IMR-90 (cell line): Measurements from ENCODE around the gene PCP4. TPM values are rescaled to one million over a fixed set of nuclear protein-coding genes. Genes with fewer than 3 reads are reported as not detected.

Experiments
- ATAC-seq: fragments of 200-7000 bp; cut with Tn5 transposase; 2 replicates; pipeline ENCODE4 v1.9.1; 2020; ENCODE audit warnings: low read depth, mild to moderate bottlenecking, moderate library complexity
- BruUV-seq: library from RNA; stranded (reverse); fragments of 400-500 nt; replicated peaks from 2 replicates; lab custom pipeline; 2021; lab: Mats Ljungman, UMichigan
- CTCF ChIA-PET: fragments of 300-600 bp; formaldehyde crosslinking; extraction: SDS; loops from one replicate; lab custom pipeline; 2021; ENCODE audit warnings: antibody characterized with exemption; lab: Yijun Ruan, JAX
- POLR2A ChIA-PET: fragments of 300-600 bp; sonication (Branson Sonifier 250); formaldehyde crosslinking; loops from one replicate; lab custom pipeline; 2022; ENCODE audit warnings: antibody characterized with exemption; ENCODE audit not compliant: unreplicated experiment; lab: Charles Lee
- DNase-seq: peaks from one replicate; pipeline ENCODE4 v3.0.0; 2013
- H2AFZ ChIP-seq: replicated peaks from 2 replicates; pipeline ENCODE3; 2013; ENCODE audit warnings: low read length, mild to moderate bottlenecking; ENCODE audit not compliant: poor library complexity
- H2AK5ac ChIP-seq: 2 replicates; pipeline ENCODE4 v1.6.1; 2013; ENCODE audit warnings: low read depth, low read length, inconsistent platforms
- H2AK9ac ChIP-seq: replicated peaks from 2 replicates; pipeline ENCODE3; 2013; ENCODE audit warnings: mild to moderate bottlenecking, low read depth, low read length, moderate library complexity; ENCODE audit not compliant: poor library complexity
- H2BK120ac ChIP-seq: 2 replicates; pipeline ENCODE4 v1.6.1; 2013; ENCODE audit warnings: low read depth, low read length, inconsistent platforms
- H2BK15ac ChIP-seq: 3 replicates; pipeline ENCODE4 v1.6.1; 2013; ENCODE audit warnings: low read depth, low read length, inconsistent platforms
- H2BK20ac ChIP-seq: 2 replicates; pipeline ENCODE4 v1.6.1; 2013; ENCODE audit warnings: low read depth, mild to moderate bottlenecking, inconsistent platforms, low read length, moderate library complexity
- H2BK5ac ChIP-seq: 2 replicates; pipeline ENCODE4 v1.6.1; 2013; ENCODE audit warnings: mild to moderate bottlenecking, low read depth, low read length, inconsistent platforms; ENCODE audit not compliant: poor library complexity, severe bottlenecking
- H3K14ac ChIP-seq: replicated peaks from 2 replicates; pipeline ENCODE4 v1.6.1; 2013; ENCODE audit warnings: low read depth, low read length, inconsistent platforms
- H3K18ac ChIP-seq: 2 replicates; pipeline ENCODE4 v1.6.1; 2013; ENCODE audit warnings: low read depth, low read length, control low read depth
- H3K23ac ChIP-seq: 2 replicates; pipeline ENCODE4 v1.6.1; 2013; ENCODE audit warnings: low read depth, low read length, inconsistent platforms
- H3K27ac ChIP-seq: 2 replicates; pipeline ENCODE4 v1.5.1; 2013; ENCODE audit warnings: mild to moderate bottlenecking, control low read depth, low read length; ENCODE audit not compliant: insufficient read depth
- H3K27me3 ChIP-seq: 2 replicates; pipeline ENCODE4 v1.6.1; 2013; ENCODE audit warnings: low read length; ENCODE audit not compliant: control insufficient read depth, insufficient read depth
- H3K36me3 ChIP-seq: 2 replicates; pipeline ENCODE4 v1.6.1; 2013; ENCODE audit warnings: low read length, mixed read lengths; ENCODE audit not compliant: control insufficient read depth, insufficient read depth
- H3K4ac ChIP-seq: 2 replicates; pipeline ENCODE4 v1.6.1; 2013; ENCODE audit warnings: low read depth, low read length, inconsistent platforms
- H3K4me1 ChIP-seq: 2 replicates; pipeline ENCODE4 v1.6.1; 2013; ENCODE audit warnings: low read length, mixed read lengths; ENCODE audit not compliant: control insufficient read depth, insufficient read depth
- H3K4me2 ChIP-seq: 2 replicates; pipeline ENCODE4 v1.6.1; 2013; ENCODE audit warnings: low read depth, mild to moderate bottlenecking, control low read depth, low read length, moderate library complexity
- H3K4me3 ChIP-seq: 2 replicates; pipeline ENCODE4 v1.5.1; 2013; ENCODE audit warnings: low read depth, mild to moderate bottlenecking, control low read depth, low read length, moderate library complexity; ENCODE audit not compliant: insufficient read depth
- H3K56ac ChIP-seq: 2 replicates; pipeline ENCODE4 v1.6.1; 2013; ENCODE audit warnings: low read length, inconsistent platforms; ENCODE audit not compliant: insufficient read depth; ENCODE audit errors: extremely low read depth
- H3K79me1 ChIP-seq, 2 experiments: 2 replicates each; pipeline ENCODE4 v1.6.1; 2013; ENCODE audit warnings: low read length in 2 of 2, inconsistent platforms in 1 of 2, low read depth in 1 of 2
- H3K9ac ChIP-seq: 2 replicates; pipeline ENCODE4 v1.6.1; 2013; ENCODE audit warnings: low read depth, low read length, control low read depth
- H3K9me1 ChIP-seq: 2 replicates; pipeline ENCODE4 v1.6.1; 2013; ENCODE audit warnings: low read length, inconsistent platforms; ENCODE audit not compliant: insufficient read depth
- H3K9me3 ChIP-seq: 2 replicates; pipeline ENCODE4 v1.6.1; 2013; ENCODE audit warnings: low read length; ENCODE audit not compliant: control insufficient read depth, insufficient read depth
- H4K20me1 ChIP-seq: 2 replicates; pipeline ENCODE4 v1.6.1; 2013; ENCODE audit warnings: low read length, inconsistent platforms; ENCODE audit not compliant: insufficient read depth
- H4K5ac ChIP-seq: 2 replicates; pipeline ENCODE4 v1.6.1; 2013; ENCODE audit warnings: mild to moderate bottlenecking, low read depth, low read length, control low read depth
- H4K8ac ChIP-seq, 2 experiments: 2 replicates each; pipeline ENCODE4 v1.6.1; 2013; ENCODE audit warnings: low read depth in 2 of 2, low read length in 2 of 2, control low read depth in 1 of 2, inconsistent platforms in 1 of 2
- H4K91ac ChIP-seq: 2 replicates; pipeline ENCODE4 v1.6.1; 2013; ENCODE audit warnings: low read depth, low read length, inconsistent platforms; ENCODE audit not compliant: insufficient read depth
- BHLHE40 ChIP-seq: fragments of 150-350 bp; IDR thresholded peaks from 2 replicates; pipeline ENCODE4 v1.6.1; 2016; ENCODE audit warnings: mild to moderate bottlenecking, low read depth, low read length
- CHD1 ChIP-seq: IDR thresholded peaks from 2 replicates; pipeline ENCODE4 v1.6.1; 2012; ENCODE audit warnings: low read depth, low read length, improper control_type of control experiment
- MAZ ChIP-seq: IDR thresholded peaks from 2 replicates; pipeline ENCODE4 v1.6.1; 2012; ENCODE audit warnings: low read depth, mild to moderate bottlenecking, low read length, improper control_type of control experiment, moderate library complexity, borderline replicate concordance
- MXI1 ChIP-seq: IDR thresholded peaks from 2 replicates; pipeline ENCODE4 v1.6.1; 2012; ENCODE audit warnings: low read depth, mild to moderate bottlenecking, low read length, moderate library complexity, borderline replicate concordance
- RAD21 ChIP-seq: IDR thresholded peaks from 2 replicates; pipeline ENCODE4 v1.6.1; 2012; ENCODE audit warnings: low read length, improper control_type of control experiment
- RCOR1 ChIP-seq: IDR thresholded peaks from 2 replicates; pipeline ENCODE4 v1.6.1; 2012; ENCODE audit warnings: mild to moderate bottlenecking, low read length, improper control_type of control experiment; ENCODE audit not compliant: insufficient replicate concordance
- WGBS, 2 experiments: methylation state at CpG; one replicate each; pipeline versions ENCODE4 v1.1.5 to v1.1.7; 2013; ENCODE audit warnings: missing lambda C conversion rate in 2 of 2; ENCODE audit not compliant: insufficient read length in 1 of 2; ENCODE audit errors: extremely low coverage in 2 of 2; 5-methylcytosine and 5-hydroxymethylcytosine counted together
- dilution Hi-C: fragments of 300-500 bp; cut with HindIII; formaldehyde crosslinking; loops from one replicate; pipeline ENCODE4 v1.14.3; 2018; ENCODE audit warnings: low sequenced_read_pairs; ENCODE audit not compliant: unreplicated experiment
- in situ Hi-C: fragments of 300-500 bp; cut with MboI; formaldehyde crosslinking; loops from 3 replicates; pipeline ENCODE4 v1.14.3; 2019; ENCODE audit warnings: low sequenced_read_pairs, inconsistent platforms, mixed read lengths
- intact Hi-C: fragments of 100-400 bp; cut with micrococcal nuclease; formaldehyde crosslinking; loops from 2 replicates; pipeline ENCODE4 v1.10.0; 2022
- polyA plus RNA-seq, 3 experiments: library from polyadenylated mRNA; depleted of rRNA; stranded (reverse); fragments of >200 nt; gene quantifications; 2 replicates each; pipeline ENCODE4 v1.2.3, GENCODE V29; 2012; ENCODE audit warnings: low replicate concordance in 1 of 3
- total RNA-seq: library from RNA; depleted of rRNA; stranded (reverse); fragments of >200 nt; gene quantifications from 2 replicates; pipeline ENCODE4 v1.2.3, GENCODE V29; 2012
- TF ChIP-seq, protein P1 (sequence below): fragments of 150-350 bp; IDR thresholded peaks from 2 replicates; pipeline ENCODE4 v1.6.1; 2017; ENCODE audit warnings: mild to moderate bottlenecking, antibody characterized with exemption, low read length, low read depth

PCP4 gene
- total and polyA plus RNA-seq, 2 of the 4 experiments (the other 2 are of a cell fraction), result not detected

DNA sequence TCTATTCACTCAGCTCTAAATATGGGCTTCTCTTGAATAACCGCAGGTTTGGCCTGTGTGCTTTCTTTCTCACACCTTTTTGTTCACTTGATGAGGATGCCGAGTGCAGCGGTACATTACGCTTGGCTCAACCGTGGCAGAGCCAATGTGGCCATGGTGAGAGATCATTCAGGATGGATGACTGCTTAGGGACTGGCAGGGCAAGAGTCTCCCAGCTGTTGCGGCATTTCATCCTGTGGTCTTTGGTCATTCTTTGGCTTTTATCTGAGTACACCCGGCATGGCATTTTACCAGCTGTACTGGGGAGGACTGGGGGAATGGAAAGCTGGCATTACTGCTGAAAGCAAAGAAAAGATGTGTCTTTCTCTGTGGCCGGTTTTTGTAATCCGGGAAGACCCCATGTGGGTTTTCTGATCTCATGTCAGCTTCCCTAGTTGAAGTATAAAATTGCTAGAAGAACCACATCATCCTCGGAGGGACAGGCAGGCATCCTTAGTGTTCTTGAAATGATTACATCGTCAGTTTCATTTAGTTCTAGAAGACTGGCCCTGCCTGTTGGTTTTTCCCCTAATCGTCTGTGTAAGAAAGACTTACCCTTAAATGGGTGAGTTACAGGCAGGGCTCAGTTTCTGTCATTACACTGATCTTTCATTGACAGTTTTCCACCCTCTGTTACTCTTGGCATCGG is 15.1 kb downstream of the PCP4 start:
- POLR2A ChIA-PET, result no interaction called here
- Histone ChIP-seq H3K4me3 (no peak overlapping the region), H3K9me1 (no peaks in the 10 kb centered on the region), H3K9ac (no peak overlapping the region), H3K14ac (no peak overlapping the region), H3K4ac (no peak overlapping the region), H4K20me1 (no peaks in the 10 kb centered on the region), H3K36me3 (no peaks in the 10 kb centered on the region), H2BK15ac (no peak overlapping the region), H3K27ac (no peak overlapping the region), H3K9me3 (peaks cover 21% of the 10 kb centered on the region), H3K79me1 (no peaks in the 10 kb centered on the region), H3K27me3 (no peaks in the 10 kb centered on the region), H2BK20ac (no peak overlapping the region), H3K23ac (no peak overlapping the region), H2BK5ac (no peak overlapping the region), H2BK120ac (no peak overlapping the region), H3K4me2 (no peak overlapping the region), H3K4me1 (no peaks in the 10 kb centered on the region), H2AK9ac (no peak overlapping the region), H4K8ac (no peak overlapping the region), H4K91ac (no peak overlapping the region), H4K5ac (no peak overlapping the region), H2AK5ac (no peak overlapping the region), H2AFZ (no peak overlapping the region), H3K56ac (no peak overlapping the region), H3K18ac (no peak overlapping the region)
- WGBS, 2 experiments, result 87% methylated on average over 3 of the region's 13 CpGs; no CpG with 5 or more reads in 1 of the 2 experiments
- DNase-seq (no peak), ATAC-seq (no peak)
- no peak for TF ChIP-seq CHD1
- TF ChIP-seq MAZ, result no peak
- TF ChIP-seq RCOR1, result no peak
- TF ChIP-seq RAD21, result no peak
- TF ChIP-seq BHLHE40, result no peak
- TF ChIP-seq MXI1, result no peak
- TF ChIP-seq, protein P1, sequence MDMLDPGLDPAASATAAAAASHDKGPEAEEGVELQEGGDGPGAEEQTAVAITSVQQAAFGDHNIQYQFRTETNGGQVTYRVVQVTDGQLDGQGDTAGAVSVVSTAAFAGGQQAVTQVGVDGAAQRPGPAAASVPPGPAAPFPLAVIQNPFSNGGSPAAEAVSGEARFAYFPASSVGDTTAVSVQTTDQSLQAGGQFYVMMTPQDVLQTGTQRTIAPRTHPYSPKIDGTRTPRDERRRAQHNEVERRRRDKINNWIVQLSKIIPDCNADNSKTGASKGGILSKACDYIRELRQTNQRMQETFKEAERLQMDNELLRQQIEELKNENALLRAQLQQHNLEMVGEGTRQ, result no peak
- intact Hi-C loops (no loop called here), dilution Hi-C loops (no loop called here), in situ Hi-C loops (no loop called here)
- no TSS peak for BruUV-seq
- CTCF ChIA-PET, result no interaction called here
